HG02610 (cell line): ENCODE data around the gene DNAH6.

Experiments used
- ATAC-seq: cut with Tn5 transposase; IDR thresholded peaks from one replicate; pipeline ENCODE4 v1.9.1; 2021; ENCODE audit warnings: mild to moderate bottlenecking, moderate library complexity; ENCODE audit not compliant: unreplicated experiment

DNAH6 gene

DNA sequence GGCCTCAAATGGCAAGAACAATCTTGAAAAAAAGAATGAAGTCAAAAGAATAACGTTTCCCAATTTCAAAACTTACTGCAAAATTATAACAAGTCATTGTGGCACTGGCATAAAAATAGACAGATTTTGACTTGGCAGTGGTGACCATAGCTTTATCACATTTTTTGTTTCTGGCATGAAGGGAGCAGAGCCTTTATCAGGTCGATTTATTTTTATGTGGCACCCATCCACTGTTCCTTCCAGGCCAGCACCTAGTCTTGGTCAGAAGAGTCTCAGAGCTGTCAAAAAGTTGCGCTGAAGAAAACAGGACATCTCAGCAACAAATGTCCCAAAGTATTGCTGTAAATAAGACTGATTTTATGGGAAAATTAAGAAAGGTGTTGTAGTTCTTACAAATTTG lies 272.2 kb downstream of the DNAH6 start:
- ATAC-seq = no peak

DNA sequence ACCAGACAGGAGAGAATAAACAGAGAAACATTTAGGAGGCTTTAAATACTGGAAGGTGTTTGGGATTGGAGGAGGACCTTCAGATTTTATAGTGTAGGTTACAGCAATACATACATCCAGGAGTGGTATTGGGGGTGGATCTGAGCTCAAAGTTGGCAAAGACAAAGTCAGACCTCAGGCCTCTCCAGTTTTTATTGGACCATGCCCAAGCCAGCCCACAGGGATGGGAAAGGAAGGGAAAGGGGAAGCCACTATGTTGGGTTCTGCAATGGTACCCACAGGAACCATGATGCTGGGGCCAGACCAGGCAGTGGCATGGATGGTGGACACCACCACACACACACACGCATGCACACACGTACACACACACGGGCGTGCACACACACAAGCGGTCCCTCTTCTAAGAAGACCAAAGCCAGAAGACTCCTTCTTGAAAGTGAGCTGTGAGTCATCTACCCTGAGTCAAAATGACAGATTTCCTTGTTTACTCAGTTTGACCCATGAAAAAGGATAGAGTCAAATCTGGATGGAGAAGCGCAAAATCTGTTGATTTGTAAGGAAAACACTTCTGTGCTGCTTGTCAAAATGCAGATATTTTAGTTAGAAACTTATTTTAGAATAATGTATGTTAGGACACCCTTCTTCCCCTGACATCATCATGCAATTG lies 276.7 kb downstream of the DNAH6 start:
- ATAC-seq = no peak

GRCh38 chr2:84793641-84794040 lies 277.3 kb downstream of the DNAH6 start:
- no peak for ATAC-seq

DNA sequence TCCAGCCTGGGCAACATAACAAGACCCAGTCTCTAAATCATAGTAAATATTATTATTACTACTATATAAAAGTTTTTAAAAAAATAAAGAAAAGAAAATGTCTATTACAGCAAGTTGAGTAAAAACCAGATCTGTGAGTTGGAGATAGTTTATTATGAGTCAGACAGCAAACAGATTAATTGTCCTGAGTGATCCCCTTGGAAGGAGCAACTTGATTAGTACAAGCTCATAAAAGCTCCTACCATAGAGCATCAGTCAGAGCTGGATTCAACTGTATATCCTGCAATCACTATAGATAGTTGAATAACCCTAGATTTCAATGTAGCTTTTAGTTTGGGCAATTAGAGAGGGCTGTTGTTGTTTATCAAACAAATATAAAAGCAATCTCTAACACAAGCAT lies 280.5 kb downstream of the DNAH6 start:
- no peak for ATAC-seq

DNA sequence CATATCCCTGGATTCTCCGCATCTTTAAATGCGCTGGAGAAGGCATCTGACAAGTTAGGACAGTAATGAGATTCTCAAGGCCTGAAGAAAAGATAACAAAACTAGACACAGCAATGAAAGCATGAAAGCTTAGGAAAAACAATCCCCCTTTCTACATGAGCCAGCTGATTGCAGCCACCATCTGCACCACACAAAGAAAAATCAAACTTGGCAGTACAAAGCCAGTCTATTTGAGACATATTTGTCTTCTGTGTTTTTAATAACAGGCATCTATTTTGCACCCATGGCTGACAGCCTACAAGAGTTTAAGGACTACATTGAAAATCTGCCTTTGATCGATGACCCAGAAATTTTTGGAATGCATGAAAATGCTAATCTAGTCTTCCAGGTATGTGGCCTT lies 281.0 kb downstream of the DNAH6 start:
- ATAC-seq = no peak

GRCh38 chr2:84799772-84800171 lies 283.5 kb downstream of the DNAH6 start:
- no peak for ATAC-seq

DNA sequence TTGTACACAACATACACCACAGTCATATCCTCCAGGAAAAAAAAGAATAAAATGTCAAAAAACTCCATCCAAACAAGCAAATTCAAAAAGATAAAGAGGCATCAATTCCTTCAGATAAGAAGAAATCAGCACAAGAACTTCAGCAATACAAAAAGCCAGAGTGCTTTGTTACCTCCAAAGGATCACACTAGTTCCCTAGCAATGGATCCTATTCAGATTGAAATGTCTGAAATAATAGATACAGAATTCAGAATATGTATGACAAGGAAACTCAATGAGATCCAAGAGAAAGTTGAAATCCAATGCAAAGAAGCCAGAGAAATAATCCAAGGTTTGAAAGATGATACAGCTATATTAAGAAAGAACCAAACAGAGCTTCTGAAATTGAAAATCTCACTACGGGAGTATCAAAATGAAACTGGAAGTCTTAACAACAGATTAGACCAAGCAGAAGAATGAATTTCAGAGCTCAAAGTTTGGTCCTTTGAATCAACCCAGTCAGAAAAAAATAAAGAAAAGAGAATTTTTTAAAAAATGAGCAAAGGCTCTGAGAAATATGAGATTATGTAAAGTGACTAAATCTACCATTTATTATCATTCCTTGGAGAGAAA lies 284.0 kb downstream of the DNAH6 start:
- ATAC-seq = peak; percentile 86

DNA sequence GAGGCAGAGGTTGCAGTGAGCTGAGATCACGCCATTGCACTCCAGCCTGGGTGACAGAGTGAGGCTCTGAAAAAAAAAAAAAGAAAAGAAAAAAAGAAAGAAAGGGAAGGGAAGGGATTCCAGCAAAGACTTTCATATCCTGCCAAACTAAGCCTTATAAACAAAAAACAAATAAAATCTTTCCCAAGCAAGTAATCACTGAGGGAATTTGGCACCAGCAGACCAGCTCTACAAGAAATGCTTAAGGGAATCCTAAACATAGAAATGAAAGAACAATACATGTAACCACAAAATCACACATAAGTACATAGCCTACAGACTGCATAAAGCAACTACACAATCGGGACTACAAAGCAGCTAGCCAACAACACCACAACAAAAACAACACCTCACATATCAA lies 285.5 kb downstream of the DNAH6 start:
- ATAC-seq = no peak

DNA sequence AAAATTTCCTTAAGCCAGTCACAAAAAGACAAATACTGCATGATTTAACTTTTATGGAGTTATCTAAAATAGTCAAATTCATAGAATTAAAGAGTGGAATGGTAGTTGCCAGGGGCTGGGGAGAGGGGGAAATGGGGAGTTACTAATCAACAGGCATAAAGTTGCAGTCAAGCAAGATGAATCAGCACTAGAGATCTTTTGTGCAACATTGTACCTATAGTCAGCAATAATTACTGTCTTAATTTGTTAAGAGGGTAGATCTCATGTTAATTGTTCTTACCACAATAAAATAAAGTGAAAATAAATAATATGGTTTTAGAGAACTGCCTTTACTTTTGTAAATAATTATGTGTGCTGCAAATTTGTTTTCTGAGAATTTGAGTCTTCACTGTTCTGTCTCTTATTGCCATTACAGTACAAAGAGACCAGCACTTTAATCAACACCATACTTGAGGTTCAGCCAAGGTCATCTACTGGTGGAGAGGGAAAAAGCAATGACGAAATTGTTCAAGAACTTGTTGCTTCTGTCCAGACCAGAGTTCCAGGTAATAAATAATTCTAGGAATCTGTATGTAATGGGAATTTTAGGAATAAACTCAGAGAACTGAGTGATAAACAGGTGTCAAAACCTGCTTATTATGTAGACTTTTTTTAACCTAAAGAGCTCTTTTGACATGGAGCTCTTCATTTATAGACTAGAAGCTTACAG lies 289.1 kb downstream of the DNAH6 start:
- ATAC-seq = no peak

- ATAC-seq = no peak
Observed at GRCh38 chr2:84807063-84807485, 290.8 kb downstream of the DNAH6 start.

DNA sequence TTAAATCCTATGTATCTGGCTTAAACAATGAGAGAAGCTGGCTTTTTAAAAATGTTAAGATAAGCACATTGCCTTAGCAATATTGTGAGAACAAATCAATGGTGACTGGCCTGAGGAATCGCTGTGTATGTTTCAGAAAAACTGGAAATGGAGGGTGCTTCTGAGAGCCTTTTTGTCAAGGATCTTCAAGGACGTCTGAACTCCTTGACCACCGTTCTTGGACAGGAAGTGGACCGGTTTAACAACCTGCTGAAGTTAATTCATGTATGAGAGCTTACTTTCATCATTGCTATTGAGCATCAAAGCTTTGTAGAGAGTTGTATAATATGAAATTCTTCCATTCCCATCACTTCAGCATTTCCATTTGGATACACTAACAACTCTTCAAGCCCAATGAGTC lies 292.0 kb downstream of the DNAH6 start:
- ATAC-seq = no peak

DNA sequence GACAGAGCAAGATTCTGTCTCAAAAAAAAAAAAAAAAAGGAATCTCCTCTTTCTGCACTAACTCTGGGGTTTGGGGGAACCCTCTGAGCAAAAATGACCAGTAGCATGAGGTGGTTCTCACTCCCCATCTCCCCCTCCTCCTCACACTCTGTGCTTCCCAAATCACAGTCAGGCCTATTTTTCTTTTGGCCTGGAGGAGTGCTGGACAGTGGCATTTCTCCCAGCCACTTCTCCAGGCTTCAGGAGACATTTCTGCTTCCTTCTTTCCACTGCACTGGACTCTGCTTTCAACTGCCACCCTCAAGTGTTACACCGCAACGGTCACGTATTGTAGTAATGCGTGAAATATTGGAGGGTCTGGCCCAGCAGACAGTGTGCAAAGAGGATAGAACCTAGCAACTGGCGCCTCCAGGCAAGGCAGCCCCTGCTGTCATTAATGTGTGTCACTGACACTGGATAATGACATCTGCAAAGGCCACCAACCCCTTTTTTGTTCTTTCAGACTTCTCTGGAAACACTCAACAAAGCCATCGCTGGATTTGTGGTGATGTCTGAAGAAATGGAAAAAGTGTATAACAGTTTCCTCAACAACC lies 295.6 kb downstream of the DNAH6 start:
- no peak for ATAC-seq

DNA sequence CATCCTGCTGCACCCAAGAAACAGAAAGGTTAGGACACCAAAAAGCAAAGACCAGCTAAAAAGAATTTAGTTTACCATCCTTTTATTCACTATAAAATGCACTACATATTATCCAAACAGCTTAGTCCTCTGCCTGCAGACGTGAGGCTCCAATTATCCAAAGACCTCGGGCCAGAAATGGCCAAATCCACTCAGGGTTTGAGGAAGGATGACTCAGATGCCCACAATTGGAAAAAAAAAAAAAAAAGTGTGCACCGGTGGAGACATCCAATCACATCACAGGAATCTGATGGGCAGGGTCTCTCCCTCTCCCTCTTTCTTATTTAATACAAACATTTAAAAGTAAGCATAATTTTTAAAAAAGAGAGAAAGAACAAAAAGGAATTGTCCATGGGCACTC lies 298.8 kb downstream of the DNAH6 start:
- ATAC-seq = no peak

GRCh38 chr2:84816426-84817026 lies 300.2 kb downstream of the DNAH6 start:
- ATAC-seq = peak; percentile 67

DNA sequence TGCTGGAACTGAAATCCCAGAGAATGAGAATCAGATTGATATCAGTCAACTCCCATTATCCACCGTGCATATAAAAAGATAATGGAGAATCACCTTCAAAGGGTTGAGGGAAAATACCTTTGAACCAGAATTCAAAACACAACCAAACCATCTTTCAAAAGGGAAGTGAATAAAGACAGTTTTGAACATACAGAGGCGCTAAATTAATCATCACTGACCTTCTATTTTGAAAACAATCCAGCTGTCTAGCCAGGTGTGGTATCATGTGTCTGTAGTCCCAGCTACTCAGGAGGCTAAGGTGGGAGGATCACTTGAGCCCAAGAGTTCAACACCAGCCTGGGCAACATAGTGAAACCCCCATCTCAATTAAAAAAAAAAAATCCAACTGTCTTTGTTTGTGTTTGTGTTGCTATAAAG lies 300.9 kb downstream of the DNAH6 start:
- peak; percentile 95 for ATAC-seq

DNA sequence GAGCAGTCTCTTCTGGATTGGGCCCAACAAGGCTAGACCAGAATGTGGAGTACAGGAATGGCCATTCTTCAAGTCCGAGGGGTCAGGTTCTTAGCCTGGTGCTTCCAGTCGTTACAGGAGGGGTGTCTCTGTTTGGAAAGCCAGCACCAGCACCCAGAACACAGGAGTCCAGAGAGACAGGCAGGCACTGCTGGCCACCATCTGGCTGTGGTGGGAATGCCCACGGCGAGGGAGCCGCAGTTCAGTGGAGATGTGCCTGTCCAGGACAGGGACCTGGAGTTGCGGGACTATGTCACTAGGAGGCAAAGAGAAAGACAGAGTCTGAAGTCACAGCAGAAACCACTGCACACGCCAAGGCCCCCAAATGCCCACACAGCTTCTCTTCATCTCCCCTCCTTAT lies 305.5 kb downstream of the DNAH6 start:
- ATAC-seq = no peak

DNA sequence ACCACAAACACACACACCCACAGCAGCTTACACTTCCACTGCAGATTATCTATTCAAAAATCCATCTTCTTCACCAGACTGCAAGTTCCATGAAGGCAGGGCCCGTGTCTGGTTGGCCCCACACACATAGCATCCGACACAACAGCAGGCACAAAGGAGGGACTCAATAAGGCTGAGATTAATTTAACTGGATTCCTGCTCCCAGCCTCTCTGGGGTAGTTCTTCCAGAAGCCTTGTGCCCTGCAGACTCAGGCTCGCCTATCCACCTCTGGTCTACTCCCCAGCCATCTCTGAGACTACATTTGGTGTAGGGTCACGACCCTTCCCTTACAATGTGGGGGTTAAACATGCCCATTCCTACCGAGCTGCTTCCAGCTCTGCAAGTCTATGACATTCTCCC lies 306.9 kb downstream of the DNAH6 start:
- ATAC-seq = no peak

GRCh38 chr2:84823788-84824187 lies 307.5 kb downstream of the DNAH6 start:
- ATAC-seq = no peak

DNA sequence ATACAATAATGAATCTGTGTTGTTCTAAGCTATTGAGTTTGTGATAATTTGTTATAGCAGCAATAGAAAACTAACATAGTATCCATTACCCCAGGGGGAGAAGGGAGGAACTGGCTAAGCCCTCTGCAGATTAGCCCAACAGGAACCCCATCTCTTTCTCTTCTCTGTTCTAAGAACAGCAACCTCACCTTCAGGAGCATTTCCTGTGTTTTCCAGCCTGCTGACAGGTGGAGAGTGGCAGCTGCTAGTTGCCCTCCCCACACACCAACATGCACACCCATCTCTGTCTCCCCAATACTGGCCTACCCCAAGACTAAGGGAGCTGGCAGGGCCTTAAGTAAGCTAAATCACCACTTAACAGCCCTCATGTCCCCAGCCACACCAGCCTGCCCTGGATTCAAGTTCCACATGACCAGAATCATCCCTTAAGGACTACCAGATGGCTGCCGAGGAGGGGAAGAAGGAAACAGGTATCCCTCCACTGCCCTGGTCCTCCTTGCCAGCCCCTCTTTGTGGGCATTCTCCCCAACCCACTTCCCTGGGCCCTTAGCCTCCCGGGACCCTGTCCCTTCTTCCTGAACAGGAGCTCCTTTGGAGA lies 311.8 kb downstream of the DNAH6 start:
- no peak for ATAC-seq

GRCh38 chr2:84829693-84830092 lies 313.4 kb downstream of the DNAH6 start:
- ATAC-seq = no peak

- no peak for ATAC-seq
Observed at GRCh38 chr2:84830095-84830494, 313.8 kb downstream of the DNAH6 start.
